Stimulated activated CD4-positive, alpha-beta T cell treated with anti-CD3 and anti-CD28 coated beads, TNF-alpha, amount 100 ng/mL, for 48 hours (primary cell): ENCODE results near the gene SLC39A9.
"Not testable (repeated sequence)": the region's sequence is repeated elsewhere in the genome, so short reads cannot be mapped to it uniquely, and the experiment has no call there.

Experiments
- DNase-seq, 3 donors: peaks; one replicate each; pipeline ENCODE4 v3.0.0-alpha.2; 2020; ENCODE audit warnings: low read depth in 3 of 3

Gene SLC39A9

DNA sequence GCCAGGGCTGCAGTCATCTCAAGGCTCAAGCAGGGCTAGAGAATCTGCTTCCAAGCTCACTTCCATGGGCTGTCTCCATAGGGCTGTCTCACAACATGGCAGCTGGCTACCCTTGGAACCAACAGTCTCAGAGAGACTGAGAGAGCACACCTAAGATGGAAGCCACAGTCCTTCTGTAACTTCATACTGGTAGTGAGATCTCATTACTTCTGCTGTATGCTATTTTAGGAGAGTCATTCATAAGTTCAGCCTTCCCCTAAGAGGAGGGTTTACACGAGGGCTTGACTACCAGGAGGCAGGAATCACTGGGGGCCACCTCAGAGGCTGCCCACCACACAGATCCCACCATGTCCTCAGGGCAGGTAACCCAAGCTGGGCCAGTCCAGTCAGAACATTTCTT lies 30.1 kb upstream of the SLC39A9 start:
- no peak for DNase-seq

DNA sequence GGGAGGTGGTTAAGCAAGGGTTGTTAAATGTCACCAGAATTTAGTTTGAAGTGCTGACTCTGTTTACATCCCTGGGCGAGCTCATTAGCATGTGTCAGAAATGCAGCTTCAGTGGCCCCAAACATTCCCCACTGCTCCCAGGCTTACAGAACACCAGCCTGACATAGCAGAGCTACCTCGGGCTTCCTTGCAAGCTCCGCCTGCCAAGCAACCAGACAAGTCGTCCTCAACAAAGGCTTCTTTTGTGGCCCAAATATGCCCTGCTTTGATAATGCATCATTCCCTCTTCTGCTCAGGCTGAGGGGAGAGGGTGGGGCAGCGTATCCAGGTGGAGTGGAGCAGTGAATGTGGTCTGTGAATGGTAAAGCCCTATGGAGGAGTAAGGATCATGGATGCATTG lies 28.4 kb upstream of the SLC39A9 start:
- no peak for DNase-seq

DNA sequence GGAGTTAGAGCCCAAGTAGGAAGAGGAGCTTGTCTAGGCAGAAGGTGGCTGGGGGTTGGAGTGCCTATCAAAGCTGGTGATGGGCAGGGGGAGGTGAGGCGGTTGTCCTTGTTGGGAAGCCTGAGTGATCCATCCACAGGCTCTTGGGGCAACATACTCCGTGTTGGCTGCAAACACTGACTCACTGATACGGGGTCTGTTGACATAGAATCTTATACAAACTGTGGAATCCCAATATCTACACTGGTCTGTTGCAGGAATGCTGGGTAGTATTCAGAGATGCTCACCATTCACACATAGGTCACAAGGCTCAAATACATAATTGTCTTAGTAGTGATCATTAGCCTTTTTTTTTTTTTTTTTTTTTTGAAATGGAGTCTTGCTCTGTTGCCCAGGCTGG lies 26.3 kb upstream of the SLC39A9 start:
- DNase-seq: no peak

DNA sequence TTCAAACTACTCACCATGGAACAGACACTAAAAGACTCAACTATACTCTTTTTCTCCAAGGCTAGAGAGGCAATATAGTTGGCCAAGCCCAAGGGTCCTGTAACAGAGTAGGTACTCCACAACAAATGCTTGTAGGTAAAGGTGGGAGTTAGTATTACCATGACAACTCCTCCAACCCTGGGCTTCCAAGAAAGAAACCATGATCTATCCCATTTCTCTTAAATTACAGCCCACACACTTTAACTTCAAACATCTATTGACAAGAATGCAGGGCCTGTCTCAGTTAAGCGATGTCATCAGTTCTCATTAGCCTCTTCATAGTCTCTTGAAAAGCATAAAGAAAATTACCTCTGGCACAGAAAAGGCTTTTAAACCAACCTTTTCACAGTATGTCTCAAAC lies 25.4 kb upstream of the SLC39A9 start:
- DNase-seq: no peak

DNA sequence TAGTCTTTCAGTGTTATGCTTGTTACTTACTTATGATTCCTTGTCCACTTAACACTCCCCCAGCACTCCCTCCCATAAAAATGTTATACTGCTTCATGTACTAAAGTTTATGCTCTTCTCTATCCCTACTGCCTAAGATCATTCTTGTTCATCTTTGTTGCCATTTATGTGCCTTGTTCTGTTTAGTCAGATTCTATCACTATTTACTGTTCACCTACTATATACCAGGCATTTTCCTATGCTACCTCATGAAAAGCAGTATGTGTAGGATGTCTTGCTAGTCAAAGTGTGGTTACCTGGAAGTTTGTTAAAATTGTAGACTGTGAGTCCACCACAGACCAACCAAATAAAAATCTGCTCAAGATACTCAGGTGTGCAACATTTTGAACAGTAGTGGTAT lies 24.3 kb upstream of the SLC39A9 start:
- DNase-seq: no peak

DNA sequence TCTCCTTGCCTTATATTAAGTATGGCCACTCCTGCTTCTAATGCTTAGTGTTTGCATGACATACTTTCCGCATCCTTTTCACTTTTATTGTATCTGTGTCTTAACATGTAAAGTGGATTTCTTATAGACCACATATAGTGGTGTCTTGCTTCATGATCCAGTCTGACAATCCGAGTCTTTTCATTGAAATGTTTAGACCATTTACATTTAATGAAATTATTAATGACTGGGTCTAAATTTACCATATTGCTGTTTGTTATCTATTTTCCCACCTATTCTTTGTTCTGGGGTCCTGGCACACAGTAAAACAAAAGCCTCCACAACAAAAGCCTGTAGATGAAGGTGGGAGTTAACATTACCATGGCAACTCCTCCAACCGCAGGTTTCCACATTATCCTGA lies 23.3 kb upstream of the SLC39A9 start:
- DNase-seq: no peak

DNA sequence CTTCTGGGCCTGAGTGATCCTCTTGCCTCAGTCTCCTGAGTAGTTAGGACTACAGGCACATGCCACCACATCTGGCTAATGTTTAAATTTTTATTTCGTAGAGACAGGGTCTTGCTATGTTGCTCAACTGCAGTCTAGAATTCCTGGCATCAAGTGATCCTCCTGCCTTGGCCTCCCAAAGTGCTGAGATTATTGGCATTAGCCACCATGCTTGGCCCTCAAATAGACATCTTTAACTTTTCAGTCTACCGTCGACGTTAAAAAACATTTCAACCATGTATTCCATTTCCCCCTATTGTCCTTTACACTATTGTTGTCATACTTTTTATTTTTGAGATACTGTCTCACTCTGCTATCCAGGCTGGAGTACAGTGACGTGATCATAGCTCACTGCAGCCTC lies 22.8 kb upstream of the SLC39A9 start:
- DNase-seq: no peak

DNA sequence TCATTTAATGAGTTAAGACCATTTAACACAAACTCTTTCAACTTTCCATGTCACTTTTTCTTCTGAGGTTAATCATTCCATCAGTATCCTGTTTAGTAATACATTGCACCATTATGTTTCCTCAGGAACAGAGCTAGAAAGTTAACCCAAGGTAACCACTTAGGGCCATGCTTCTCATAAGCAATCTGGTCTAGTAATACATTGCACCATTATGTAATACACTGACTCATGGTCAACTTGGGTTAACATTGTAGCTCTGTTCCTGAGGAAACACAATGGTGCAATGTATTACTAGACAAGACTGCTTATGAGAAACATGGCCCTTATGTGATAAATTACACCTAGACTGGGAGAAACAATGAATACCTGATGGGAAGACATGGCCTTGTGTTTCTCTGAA lies 22.1 kb upstream of the SLC39A9 start:
- DNase-seq: no peak

DNA sequence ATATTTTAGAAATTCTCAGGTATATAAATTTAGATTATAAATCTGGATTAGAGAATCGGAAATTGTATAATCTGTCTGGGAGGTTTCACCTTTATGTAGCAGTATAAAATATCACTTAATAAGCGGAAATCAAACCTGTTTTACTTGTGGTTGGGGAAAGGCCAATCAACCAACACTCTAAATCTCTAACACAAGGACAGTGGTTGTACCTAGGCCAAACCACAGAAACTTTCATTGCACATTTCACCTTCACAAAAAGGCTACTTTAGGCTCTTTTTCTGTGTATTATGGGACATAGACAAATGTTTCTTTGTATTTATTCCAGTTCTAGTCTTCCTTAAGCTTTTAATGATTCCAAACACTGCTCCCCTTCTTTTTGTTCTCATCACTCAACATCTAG lies 20.2 kb upstream of the SLC39A9 start:
- DNase-seq: no peak

DNA sequence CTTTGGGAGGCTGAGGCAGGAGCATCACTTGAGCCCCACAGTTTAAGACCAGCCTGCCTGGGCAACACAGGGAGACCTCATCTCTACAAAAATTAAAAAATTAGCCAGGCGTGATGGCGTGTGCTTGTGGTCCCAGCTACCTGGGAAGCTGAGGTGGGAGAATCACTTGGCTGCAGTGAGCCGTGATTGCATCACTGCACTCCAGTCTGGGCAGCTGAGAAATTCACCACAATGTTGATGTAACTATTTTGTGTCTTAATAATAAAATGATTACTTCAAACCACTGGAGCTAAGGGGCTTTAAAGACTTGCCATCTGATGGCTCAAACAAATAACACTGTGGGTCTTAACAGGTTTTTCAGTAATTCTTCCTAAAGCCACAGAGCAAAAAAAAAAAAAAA lies 11.2 kb upstream of the SLC39A9 start:
- DNase-seq: no peak

DNA sequence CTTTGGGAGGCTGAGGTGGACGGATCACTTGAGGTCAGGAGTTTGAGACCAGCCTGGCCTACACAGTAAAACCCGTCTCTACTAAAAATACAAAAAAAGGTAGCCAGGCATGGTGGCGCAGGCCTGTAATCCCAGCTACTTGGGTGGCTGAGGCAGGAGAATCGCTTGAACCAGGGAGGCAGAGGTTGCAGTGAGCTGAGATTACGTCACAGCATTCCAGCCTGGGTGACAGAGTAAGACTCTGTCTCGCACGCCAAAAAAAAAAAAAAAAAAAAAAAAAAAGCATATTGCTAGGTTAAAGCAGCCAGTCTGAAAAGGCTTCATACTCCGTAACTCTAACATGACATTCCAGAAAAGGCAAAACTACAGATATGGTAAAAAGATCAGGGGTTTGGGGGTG lies 7.1 kb upstream of the SLC39A9 start:
- DNase-seq: not testable (repeated sequence)

DNA sequence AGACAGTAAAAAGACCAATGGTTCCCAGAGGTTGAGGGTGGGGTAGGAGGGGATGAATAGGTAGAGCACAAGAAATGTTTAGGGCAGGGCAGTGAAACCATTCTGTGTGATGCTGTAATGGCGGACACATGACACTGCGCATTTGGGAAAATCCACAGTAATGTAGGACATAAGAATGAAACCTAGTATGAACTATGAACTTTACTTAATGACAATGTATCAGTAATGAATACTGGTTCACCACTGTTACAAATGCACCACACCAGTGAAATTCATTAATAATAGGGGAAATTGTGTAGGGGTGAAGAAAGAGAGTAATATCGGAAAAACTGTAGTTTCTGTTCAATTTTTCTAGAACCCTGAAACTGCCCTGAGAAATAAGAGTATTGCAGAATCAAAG lies 6.0 kb upstream of the SLC39A9 start:
- DNase-seq: no peak

DNA sequence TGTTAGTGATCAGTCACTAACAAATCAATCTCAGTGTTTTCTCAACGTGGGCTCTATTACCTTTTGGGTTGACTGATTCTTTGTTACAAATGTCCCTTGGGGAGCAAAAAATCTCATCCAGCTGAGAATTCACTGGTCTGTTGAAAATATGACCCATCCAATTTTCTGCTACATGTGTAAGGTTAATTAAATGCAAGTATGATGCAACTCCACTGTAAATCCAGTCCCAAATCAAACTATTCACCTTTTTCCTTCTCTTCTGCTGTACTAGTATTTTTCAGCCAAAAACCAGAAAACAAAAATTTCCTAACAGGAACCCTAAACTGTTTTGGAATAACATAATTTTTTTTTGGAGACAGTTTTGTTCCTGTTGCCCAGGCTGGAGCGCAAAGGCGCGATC lies 2.6 kb upstream of the SLC39A9 start:
- no peak for DNase-seq

DNA sequence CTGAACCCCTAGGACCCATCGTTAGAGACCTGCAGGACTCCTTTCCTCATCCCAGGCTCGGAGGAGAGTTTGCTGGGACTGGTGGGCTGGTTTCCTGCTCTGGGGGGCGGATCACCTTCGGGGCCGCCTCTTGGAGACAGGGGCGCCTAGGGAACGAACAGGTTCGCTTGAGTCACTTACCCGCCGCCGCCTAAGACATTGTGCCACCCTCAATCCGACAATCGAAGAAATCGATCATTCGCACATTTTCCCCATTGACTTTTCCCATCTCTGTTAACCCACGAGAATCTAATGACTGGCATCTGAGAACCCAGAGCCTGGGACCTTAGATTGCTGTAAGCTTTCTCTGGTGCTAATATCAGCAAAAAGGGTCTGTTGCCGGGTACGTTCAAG lies 322 bp downstream of the SLC39A9 start:
- DNase-seq: no peak

DNA sequence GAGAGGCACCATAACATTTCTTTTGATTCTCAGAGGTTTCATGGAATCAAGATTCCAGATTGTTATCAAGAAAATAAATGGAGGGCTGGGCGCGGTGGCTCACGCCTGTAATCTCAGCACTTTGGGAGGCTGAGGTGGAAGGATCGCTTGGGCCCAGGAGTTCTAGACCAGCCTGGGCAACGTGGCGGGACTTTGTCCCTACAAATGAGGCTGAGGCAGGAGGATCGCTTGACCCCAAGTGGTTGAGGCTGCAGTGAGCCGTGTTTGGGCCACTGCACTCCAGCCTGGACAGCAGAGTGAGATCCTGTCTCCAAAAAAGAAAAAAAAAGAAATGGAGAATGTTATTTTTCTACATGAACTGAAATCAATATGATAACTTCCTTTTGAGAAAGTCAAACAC lies 1.3 kb downstream of the SLC39A9 start:
- DNase-seq: no peak

DNA sequence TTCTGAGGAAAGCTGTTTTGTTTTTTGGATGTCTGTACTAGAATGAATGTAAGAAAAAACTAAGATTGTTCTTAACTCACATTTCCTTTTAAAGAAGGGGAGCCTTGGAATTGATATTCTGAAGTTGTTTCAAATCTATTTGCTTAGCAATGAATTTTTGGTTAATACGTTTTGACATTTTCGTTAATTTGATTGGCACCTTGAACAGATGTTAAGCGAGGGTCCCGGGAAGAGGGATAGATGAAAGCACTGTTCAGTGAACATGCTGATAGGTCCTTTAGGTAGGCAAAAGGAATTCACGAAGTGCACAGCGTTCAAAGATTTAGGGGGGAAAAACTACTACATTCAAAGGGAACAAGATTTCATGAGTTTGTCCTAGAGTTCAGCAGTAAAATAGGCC lies 1.7 kb downstream of the SLC39A9 start:
- DNase-seq: no peak

DNA sequence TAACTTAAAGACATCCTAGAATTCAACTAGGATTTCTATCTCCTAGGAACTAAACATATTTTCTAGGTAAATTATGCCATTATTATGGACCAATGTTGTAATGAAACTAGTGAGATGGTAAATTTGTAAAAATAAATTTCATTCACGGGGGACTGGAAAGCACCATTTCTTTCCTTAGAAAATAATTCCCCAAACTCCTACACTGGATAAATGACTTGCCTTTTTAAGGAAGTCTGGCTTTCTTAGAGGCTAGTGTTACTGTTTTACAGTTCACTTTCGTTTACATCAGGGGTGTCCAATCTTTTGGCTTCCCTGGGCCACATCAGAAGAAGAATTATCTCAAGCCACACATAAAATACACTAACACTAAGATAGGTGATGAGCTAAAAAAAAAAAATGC lies 3.3 kb downstream of the SLC39A9 start:
- no peak for DNase-seq

DNA sequence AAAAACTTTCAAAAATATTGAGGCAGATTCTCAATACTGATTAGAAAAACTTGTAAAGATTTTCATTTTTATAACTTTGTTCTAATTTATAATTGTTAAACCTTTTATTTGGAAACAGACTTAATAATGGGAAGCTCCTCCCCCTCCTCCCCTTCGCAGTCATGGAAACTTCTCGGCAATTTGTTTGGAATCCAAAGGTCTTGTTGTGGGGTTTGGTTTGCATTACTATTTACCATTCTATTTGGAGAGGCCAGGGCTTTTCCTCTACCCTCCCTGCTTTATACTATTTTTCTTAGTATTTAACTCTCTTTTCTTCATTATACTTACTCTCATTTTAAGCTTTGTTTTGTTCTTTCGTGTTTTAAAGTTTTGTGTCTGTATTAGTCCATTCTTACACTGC lies 6.0 kb downstream of the SLC39A9 start:
- no peak for DNase-seq

DNA sequence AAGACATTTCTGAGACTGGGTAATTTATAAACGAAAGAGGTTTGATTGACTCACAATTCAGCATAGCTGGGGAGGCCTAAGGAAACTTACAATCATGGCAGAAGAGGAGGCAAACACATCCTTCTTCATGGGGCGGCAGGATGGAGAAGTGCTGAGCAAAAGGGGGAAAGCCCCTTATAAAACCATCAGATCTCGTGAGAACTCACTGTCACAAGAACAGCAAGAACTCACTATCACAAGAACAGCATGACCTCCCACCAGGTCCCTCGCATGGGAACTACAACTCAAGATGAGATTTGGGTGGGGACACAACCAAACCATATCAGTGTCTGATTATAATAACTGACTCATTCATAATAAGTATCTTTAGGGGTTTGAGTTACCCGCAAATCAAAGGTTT lies 6.4 kb downstream of the SLC39A9 start:
- DNase-seq: no peak

DNA sequence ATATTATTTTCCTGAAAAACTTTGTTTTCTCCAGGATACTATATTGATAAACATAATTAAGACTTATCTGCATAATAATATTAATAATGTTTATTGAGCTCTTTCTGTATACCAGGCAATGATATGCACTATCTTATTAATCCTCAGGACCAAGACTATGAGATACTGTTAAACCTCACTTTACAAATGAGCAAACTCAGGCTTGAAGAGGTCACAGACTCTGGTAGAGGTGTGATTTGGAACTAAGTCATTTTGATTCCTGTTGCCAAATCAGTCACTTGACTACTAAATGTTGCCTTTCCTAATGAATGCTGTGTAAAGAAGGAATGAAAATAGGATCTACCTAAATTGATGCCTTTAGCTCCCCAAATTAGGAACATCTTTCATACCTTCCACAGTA lies 7.3 kb downstream of the SLC39A9 start:
- no peak for DNase-seq

DNA sequence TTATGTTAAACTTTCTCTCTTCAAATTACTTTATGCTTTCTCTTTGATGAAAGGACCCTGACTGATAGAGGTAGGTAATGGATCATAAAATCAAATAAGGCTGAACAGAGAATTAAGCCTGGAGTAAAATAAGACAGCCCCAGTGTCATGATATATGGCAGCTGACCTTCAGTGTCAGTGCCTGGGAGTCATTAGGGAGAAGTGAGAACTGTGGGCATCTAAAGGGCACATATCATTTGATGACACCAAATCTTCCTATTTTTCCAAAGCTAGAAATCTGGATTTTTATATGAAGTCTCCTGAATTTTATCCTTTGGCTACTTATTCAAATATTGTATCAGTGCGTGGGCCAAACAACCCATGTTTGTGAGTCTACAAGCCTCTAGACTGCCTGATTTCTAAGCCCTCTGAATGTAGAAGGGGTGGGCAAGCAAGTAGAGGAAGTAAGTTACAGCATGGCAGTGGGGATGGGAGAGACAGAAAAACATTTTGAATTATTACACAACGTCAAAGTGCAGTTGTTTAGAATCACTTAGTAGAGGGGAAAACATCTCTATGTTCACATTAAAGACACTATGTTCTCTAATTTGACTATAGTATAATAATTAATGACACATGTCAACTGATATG lies 10.0 kb downstream of the SLC39A9 start:
- no peak for DNase-seq

DNA sequence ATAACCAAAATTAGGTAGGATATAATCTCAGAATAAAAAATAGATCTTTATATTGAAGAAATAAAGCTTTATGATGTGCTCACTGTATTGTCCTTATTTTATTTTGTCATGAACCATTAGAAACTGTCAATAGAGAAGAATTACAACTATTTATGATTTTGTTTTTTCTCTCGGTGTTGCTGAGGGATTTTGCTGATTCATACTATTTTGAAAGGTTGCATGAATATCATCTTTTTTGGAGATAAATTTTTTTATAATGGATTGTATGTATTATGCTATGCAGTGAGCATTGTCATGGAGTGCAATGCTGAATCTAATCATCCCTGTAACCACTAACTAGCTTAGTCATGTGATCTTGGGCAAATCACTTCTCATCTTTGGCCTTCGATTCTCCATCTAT lies 15.0 kb downstream of the SLC39A9 start:
- DNase-seq: no peak

DNA sequence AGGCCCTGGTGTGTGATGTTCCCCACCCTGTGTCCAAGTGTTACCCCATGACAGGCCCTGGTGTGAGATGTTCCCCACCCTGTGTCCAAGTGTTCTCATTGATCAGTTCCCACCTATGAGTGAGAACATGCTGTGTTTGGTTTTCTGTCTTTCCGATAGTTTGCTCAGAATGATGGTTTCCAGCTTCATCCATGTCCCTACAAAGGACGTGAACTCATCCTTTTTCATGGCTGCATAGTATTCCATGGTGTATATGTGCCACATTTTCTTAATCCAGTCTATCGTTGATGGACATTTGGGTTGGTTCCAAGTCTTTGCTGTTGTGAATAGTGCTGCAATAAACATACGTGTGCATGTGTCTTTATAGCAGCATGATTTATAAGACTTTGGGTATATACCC lies 17.6 kb downstream of the SLC39A9 start:
- not testable (repeated sequence) for DNase-seq

DNA sequence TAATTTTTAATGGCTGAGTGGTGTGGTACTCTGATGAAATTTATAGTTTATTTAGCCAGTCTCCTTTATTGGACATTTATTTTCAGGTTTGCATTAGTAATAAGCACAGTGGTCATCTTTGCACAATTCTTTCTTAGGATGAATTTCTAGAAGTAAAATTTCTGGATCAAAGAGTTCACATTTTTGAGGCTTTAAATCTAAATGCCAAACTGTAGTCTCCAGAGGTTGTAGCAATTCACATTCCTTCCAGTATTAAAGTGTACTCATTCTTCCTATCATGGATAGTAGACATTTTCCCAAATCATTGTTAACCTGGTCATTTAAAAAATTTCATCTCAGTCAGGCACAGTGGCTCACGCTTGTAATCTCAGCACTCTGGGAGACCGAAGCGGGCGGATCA lies 24.8 kb downstream of the SLC39A9 start:
- no peak for DNase-seq
